Astrocyte (in vitro differentiated cells and primary cell): ENCODE data around the gene HDAC6. TPM values are rescaled to one million over a fixed set of nuclear protein-coding genes. Genes with fewer than 3 reads are reported as not detected.

Source experiments
- DNase-seq: peaks from one replicate; pipeline ENCODE4 v3.0.0-alpha.2; 2010; ENCODE audit warnings: low read depth
- FAIRE-seq: peaks from 2 replicates; lab custom pipeline; 2011; peaks lifted over from hg19 to GRCh38; lab: Jason Lieb, UNC
- H2AFZ ChIP-seq: 2 replicates; pipeline ENCODE4 v1.6.0; 2012; ENCODE audit warnings: low read depth, low read length, inconsistent platforms
- H3K27ac ChIP-seq: 2 replicates; pipeline ENCODE4 v1.5.1; 2011; ENCODE audit warnings: low read depth, low read length, inconsistent platforms
- H3K27me3 ChIP-seq: 2 replicates; pipeline ENCODE4 v1.6.0; 2011; ENCODE audit warnings: low read length, inconsistent platforms; ENCODE audit not compliant: insufficient read depth
- H3K36me3 ChIP-seq: 2 replicates; pipeline ENCODE4 v1.5.1; 2011; ENCODE audit warnings: low read length, inconsistent platforms; ENCODE audit not compliant: insufficient read depth
- H3K4me1 ChIP-seq: 2 replicates; pipeline ENCODE4 v1.5.1; 2011; ENCODE audit warnings: low read length, inconsistent platforms; ENCODE audit not compliant: insufficient read depth
- H3K4me2 ChIP-seq: 2 replicates; pipeline ENCODE4 v1.6.0; 2012; ENCODE audit warnings: low read length, inconsistent platforms
- H3K4me3 ChIP-seq: 2 replicates; pipeline ENCODE4 v1.5.1; 2011; ENCODE audit warnings: low read depth, mild to moderate bottlenecking, low read length, inconsistent platforms; ENCODE audit not compliant: insufficient read depth
- H3K79me2 ChIP-seq: 2 replicates; pipeline ENCODE4 v1.6.0; 2012; ENCODE audit warnings: mild to moderate bottlenecking, low read length, inconsistent platforms; ENCODE audit not compliant: insufficient read depth
- H3K9ac ChIP-seq: 2 replicates; pipeline ENCODE4 v1.6.0; 2012; ENCODE audit warnings: mild to moderate bottlenecking, low read length, inconsistent platforms
- H3K9me3 ChIP-seq: 2 replicates; pipeline ENCODE4 v1.5.1; 2012; ENCODE audit warnings: low read depth, mild to moderate bottlenecking, low read length, inconsistent platforms; ENCODE audit not compliant: insufficient read depth
- H4K20me1 ChIP-seq: 2 replicates; pipeline ENCODE4 v1.6.0; 2012; ENCODE audit warnings: low read length, inconsistent platforms; ENCODE audit not compliant: insufficient read depth
- H3K27ac Mint-ChIP-seq: one replicate; pipeline ENCODE4 v1.8.0; 2021; ENCODE audit warnings: mild to moderate bottlenecking, mixed read lengths; ENCODE audit not compliant: unreplicated experiment
- H3K27me3 Mint-ChIP-seq: one replicate; pipeline ENCODE4 v1.8.0; 2021; ENCODE audit warnings: low read depth, mixed read lengths; ENCODE audit not compliant: unreplicated experiment
- H3K36me3 Mint-ChIP-seq: one replicate; pipeline ENCODE4 v1.8.0; 2021; ENCODE audit warnings: low read depth, mixed read lengths; ENCODE audit not compliant: unreplicated experiment
- H3K4me1 Mint-ChIP-seq: one replicate; pipeline ENCODE4 v1.8.0; 2021; ENCODE audit warnings: low read depth, mixed read lengths; ENCODE audit not compliant: unreplicated experiment
- H3K4me3 Mint-ChIP-seq: one replicate; pipeline ENCODE4 v1.8.0; 2021; ENCODE audit warnings: mild to moderate bottlenecking, moderate library complexity, mixed read lengths; ENCODE audit not compliant: unreplicated experiment
- H3K9me3 Mint-ChIP-seq: one replicate; pipeline ENCODE4 v1.8.0; 2021; ENCODE audit warnings: mild to moderate bottlenecking, mixed read lengths; ENCODE audit not compliant: unreplicated experiment
- CTCF ChIP-seq: IDR thresholded peaks from 2 replicates; pipeline ENCODE4 v1.5.1; 2011; ENCODE audit warnings: low read depth, mild to moderate bottlenecking, inconsistent platforms, low read length, moderate library complexity; ENCODE audit not compliant: insufficient read depth
- EZH2 ChIP-seq: IDR thresholded peaks from 2 replicates; pipeline ENCODE4 v1.6.1; 2012; ENCODE audit warnings: mild to moderate bottlenecking, low read length, inconsistent platforms; ENCODE audit not compliant: insufficient read depth
- total RNA-seq: library from RNA; stranded (reverse); gene quantifications from 2 replicates; pipeline ENCODE4 v1.2.1, GENCODE V29; 2021

Gene HDAC6
- total RNA-seq, 1 donor from 2014 or later = 59.2 TPM

GRCh38 chrX:48824066-48824465 lies 22.2 kb downstream of the HDAC6 start:
- no peaks in the 10 kb centered on the region for H3K4me1 Mint-ChIP-seq
- TF ChIP-seq CTCF = no peak
- TF ChIP-seq EZH2 = no peak
- Histone ChIP-seq H3K4me3 (no peak overlapping the region), H3K36me3 (no peaks in the 10 kb centered on the region), H3K79me2 (no peaks in the 10 kb centered on the region), H2AFZ (no peak overlapping the region), H3K27ac (no peak overlapping the region), H3K9me3 (no peaks in the 10 kb centered on the region), H3K9ac (no peak overlapping the region), H3K4me2 (no peak overlapping the region), H3K27me3 (no peaks in the 10 kb centered on the region), H3K4me1 (no peaks in the 10 kb centered on the region), H4K20me1 (no peaks in the 10 kb centered on the region)
- H3K36me3 Mint-ChIP-seq = peaks cover 4% of the 10 kb centered on the region
- H3K27ac Mint-ChIP-seq = no peak overlapping the region
- H3K9me3 Mint-ChIP-seq = no peaks in the 10 kb centered on the region
- no peak overlapping the region for H3K4me3 Mint-ChIP-seq
- FAIRE-seq (no peak), DNase-seq (no peak)
- H3K27me3 Mint-ChIP-seq = no peaks in the 10 kb centered on the region

- no peaks in the 10 kb centered on the region for H3K27me3 ChIP-seq
- TF ChIP-seq EZH2 (no peak), CTCF (no peak)
- H3K79me2 ChIP-seq = no peaks in the 10 kb centered on the region
- Mint-ChIP-seq H3K27ac (no peak within 1 kb of the TSS), H3K36me3 (peaks cover 7% of the 10 kb centered on the region), H3K27me3 (peaks cover 9% of the 10 kb centered on the region), H3K4me1 (no peaks in the 10 kb centered on the region), H3K9me3 (no peaks in the 10 kb centered on the region), H3K4me3 (no peak within 1 kb of the TSS)
- no peaks in the 10 kb centered on the region for H4K20me1 ChIP-seq
- no peaks in the 10 kb centered on the region for H3K9me3 ChIP-seq
- DNase-seq = no peak
- no peak for FAIRE-seq
- H3K36me3 ChIP-seq = no peaks in the 10 kb centered on the region
- no peak within 1 kb of the TSS for H2AFZ ChIP-seq
- H3K27ac ChIP-seq = no peak within 1 kb of the TSS
- H3K4me1 ChIP-seq = no peaks in the 10 kb centered on the region
- no peak within 1 kb of the TSS for H3K9ac ChIP-seq
- no peak within 1 kb of the TSS for H3K4me2 ChIP-seq
- no peak within 1 kb of the TSS for H3K4me3 ChIP-seq
These were observed 24.4 kb downstream of the HDAC6 start, which contains the start of gene ERAS for GRCh38 chrX:48826135-48826875. ERAS (plus strand) TSS chrX:48826513; CDS start chrX:48829124, 2,611 bp downstream.
